K562 (cell line): Measurements from ENCODE around the gene HSF2BP. TPM values are rescaled to one million over a fixed set of nuclear protein-coding genes. Genes with fewer than 3 reads are reported as not detected.

Experiments
- CBX2 ChIP-seq: fragments of 200-600 bp; sonication (generic); IDR thresholded peaks from one replicate; pipeline ENCODE4 v1.6.1; 2012; ENCODE audit warnings: mild to moderate bottlenecking, low read length, inconsistent platforms; ENCODE audit not compliant: insufficient read depth, poor library complexity, severe bottlenecking
- DEAF1 ChIP-seq: fragments of 450-650 bp; formaldehyde crosslinking; IDR thresholded peaks from 2 replicates; pipeline ENCODE4 v1.4.0; 2020; ENCODE audit warnings: mild to moderate bottlenecking, moderate library complexity
- EP400 ChIP-seq: fragments of 450-650 bp; IDR thresholded peaks from 2 replicates; pipeline ENCODE4 v1.6.1; 2017; ENCODE audit warnings: antibody characterized with exemption, mild to moderate bottlenecking, moderate library complexity
- HNRNPUL1 ChIP-seq: fragments of 200-400 bp; formaldehyde crosslinking; IDR thresholded peaks from 2 replicates; pipeline ENCODE4 v1.6.1; 2017; ENCODE audit warnings: low read length
- KLF13 ChIP-seq: fragments of 450-650 bp; IDR thresholded peaks from 2 replicates; pipeline ENCODE4 v1.6.1; 2016; ENCODE audit warnings: missing genetic modification characterization, low read depth, mild to moderate bottlenecking, missing compliant biosample characterization, moderate library complexity, borderline replicate concordance
- KLF6 ChIP-seq: fragments of 250-450 bp; sonication (Bioruptor Pico); IDR thresholded peaks from 2 replicates; pipeline ENCODE4 v1.4.0; 2020; ENCODE audit warnings: mild to moderate bottlenecking, moderate library complexity, borderline replicate concordance
- MTA1 ChIP-seq: fragments of 450-650 bp; IDR thresholded peaks from 2 replicates; pipeline ENCODE4 v1.6.1; 2017; ENCODE audit warnings: borderline replicate concordance
- MYC ChIP-seq, 2 experiments: fragments of 250-450 bp in 1 of 2; sonication (Bioruptor Pico) in 1 of 2; IDR thresholded peaks; 2 replicates each; pipeline versions ENCODE4 v1.5.1 to v1.6.1; 2012 to 2021; ENCODE audit warnings: low read depth in 2 of 2, borderline replicate concordance in 1 of 2, improper control_type of control experiment in 1 of 2, low read length in 1 of 2, mild to moderate bottlenecking in 1 of 2, moderate library complexity in 1 of 2
- RFX5 ChIP-seq: IDR thresholded peaks from 2 replicates; pipeline ENCODE4 v1.6.1; 2011; ENCODE audit warnings: low read depth, mild to moderate bottlenecking, improper control_type of control experiment, low read length
- ZNF212 ChIP-seq: fragments of 450-650 bp; formaldehyde crosslinking; IDR thresholded peaks from 2 replicates; pipeline ENCODE4 v1.4.0; 2020; ENCODE audit warnings: mild to moderate bottlenecking
- ZNF239 ChIP-seq: fragments of 250-450 bp; sonication (Bioruptor Pico); IDR thresholded peaks from 2 replicates; pipeline ENCODE4 v1.4.0; 2020; ENCODE audit warnings: mild to moderate bottlenecking
- ZNF764 ChIP-seq: fragments of 250-450 bp; sonication (Bioruptor Pico); IDR thresholded peaks from 2 replicates; pipeline ENCODE4 v1.4.0; 2020; ENCODE audit warnings: low read depth, mild to moderate bottlenecking, moderate library complexity
- polyA plus RNA-seq, 8 experiments: library from polyadenylated mRNA; depleted of rRNA in 4 of 8; stranded (reverse) in 5 of 8; unstranded in 3 of 8; fragments of >200 nt; fragmentation: Nextera tagmentation in 2 of 8; fragmentation: Illumina TruSeq in 1 of 8; extraction: Ambion mirVana in 2 of 8; extraction: Trizol in 1 of 8; gene quantifications; 2 replicates each; pipeline versions ENCODE4 v1.2.1 to v1.2.3, GENCODE V29; 2011 to 2014; ENCODE audit warnings: inconsistent platforms in 1 of 8, missing spikeins in 1 of 8
- total RNA-seq, 7 experiments: library from RNA; depleted of rRNA in 6 of 7; stranded (reverse); fragments of >200 nt in 6 of 7; fragmentation: Illumina TruSeq in 2 of 7; extraction: Trizol in 2 of 7; gene quantifications; 2 replicates each; pipeline versions ENCODE4 v1.2.1 to v1.2.3, GENCODE V29; 2011 to 2021; ENCODE audit warnings: low replicate concordance in 1 of 7
- TF ChIP-seq, protein P1 (sequence below): fragments of 450-650 bp; formaldehyde crosslinking; IDR thresholded peaks from 2 replicates; pipeline ENCODE4 v1.4.0; 2022; ENCODE audit warnings: missing genetic modification characterization
- TF ChIP-seq, protein P2 (sequence below): fragments of 450-650 bp; IDR thresholded peaks from 2 replicates; pipeline ENCODE4 v1.6.1; 2018; ENCODE audit not compliant: partially characterized antibody
- TF ChIP-seq, protein P3 (sequence below): fragments of 250-450 bp; sonication (Bioruptor Pico); IDR thresholded peaks from 2 replicates; pipeline ENCODE4 v1.5.0; 2021

Gene HSF2BP
- total and polyA plus RNA-seq, 9 of the 15 experiments (the other 6 are each of a cell fraction or from before 2014, with no cell fraction given), result 0.04 to 0.57 (median 0.20) TPM; not detected in 2

DNA sequence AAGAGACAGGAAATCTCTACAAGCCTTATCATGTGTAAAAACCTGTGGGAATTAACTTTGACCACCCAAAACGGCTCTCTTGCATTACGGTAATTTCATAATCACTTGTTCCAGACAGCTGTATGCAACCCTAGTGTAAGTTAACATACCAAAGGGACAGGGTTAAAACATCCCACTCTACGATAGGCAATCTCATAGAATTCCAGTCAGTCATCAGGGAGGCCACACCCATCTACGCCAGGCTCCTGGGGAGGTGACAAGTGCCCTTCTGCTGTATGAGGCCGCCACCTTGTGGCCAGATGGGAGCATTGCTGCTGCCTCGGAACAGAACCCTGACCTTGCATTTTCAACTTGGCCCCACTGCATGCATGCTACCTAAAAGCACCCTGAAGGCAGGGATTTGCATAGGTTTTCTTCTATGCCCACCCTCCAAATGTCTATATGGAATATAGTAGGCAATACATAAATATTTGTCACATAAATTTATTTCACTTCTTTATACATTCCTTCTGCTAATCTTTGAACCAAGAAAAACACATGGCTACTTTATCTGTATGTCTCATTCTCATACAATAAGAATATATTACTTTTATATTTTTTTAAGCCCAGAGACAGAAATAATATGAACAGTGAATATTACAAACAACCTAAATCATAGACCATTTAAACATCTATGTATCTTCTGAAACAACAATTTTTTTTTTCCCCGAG is 12.6 kb downstream of the HSF2BP start (continued):
- TF ChIP-seq, protein P1, sequence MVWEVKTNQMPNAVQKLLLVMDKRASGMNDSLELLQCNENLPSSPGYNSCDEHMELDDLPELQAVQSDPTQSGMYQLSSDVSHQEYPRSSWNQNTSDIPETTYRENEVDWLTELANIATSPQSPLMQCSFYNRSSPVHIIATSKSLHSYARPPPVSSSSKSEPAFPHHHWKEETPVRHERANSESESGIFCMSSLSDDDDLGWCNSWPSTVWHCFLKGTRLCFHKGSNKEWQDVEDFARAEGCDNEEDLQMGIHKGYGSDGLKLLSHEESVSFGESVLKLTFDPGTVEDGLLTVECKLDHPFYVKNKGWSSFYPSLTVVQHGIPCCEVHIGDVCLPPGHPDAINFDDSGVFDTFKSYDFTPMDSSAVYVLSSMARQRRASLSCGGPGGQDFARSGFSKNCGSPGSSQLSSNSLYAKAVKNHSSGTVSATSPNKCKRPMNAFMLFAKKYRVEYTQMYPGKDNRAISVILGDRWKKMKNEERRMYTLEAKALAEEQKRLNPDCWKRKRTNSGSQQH, result no peak
- TF ChIP-seq ZNF239 (no peak), HNRNPUL1 (no peak), CBX2 (no peak), ZNF764 (CRISPR knock-in tag) (no peak), ZNF212 (CRISPR knock-in tag) (no peak), RFX5 (no peak), KLF13 (tag) (0 out of 2 replicates have a peak, but pooled peaks have one; percentile 38), KLF6 (no peak), MYC (IDR thresholded peaks at IDR 0.05; ENCODE audit: low read depth, low read length) (peak; percentile 67), MYC (CRISPR knock-in tag; IDR thresholded peaks at IDR 0.05; ENCODE audit: borderline replicate concordance, low read depth) (no peak), DEAF1 (peak; percentile 97), MTA1 (no peak), EP400 (0 out of 2 replicates have a peak, but pooled peaks have one; percentile 17)
- TF ChIP-seq, protein P2, sequence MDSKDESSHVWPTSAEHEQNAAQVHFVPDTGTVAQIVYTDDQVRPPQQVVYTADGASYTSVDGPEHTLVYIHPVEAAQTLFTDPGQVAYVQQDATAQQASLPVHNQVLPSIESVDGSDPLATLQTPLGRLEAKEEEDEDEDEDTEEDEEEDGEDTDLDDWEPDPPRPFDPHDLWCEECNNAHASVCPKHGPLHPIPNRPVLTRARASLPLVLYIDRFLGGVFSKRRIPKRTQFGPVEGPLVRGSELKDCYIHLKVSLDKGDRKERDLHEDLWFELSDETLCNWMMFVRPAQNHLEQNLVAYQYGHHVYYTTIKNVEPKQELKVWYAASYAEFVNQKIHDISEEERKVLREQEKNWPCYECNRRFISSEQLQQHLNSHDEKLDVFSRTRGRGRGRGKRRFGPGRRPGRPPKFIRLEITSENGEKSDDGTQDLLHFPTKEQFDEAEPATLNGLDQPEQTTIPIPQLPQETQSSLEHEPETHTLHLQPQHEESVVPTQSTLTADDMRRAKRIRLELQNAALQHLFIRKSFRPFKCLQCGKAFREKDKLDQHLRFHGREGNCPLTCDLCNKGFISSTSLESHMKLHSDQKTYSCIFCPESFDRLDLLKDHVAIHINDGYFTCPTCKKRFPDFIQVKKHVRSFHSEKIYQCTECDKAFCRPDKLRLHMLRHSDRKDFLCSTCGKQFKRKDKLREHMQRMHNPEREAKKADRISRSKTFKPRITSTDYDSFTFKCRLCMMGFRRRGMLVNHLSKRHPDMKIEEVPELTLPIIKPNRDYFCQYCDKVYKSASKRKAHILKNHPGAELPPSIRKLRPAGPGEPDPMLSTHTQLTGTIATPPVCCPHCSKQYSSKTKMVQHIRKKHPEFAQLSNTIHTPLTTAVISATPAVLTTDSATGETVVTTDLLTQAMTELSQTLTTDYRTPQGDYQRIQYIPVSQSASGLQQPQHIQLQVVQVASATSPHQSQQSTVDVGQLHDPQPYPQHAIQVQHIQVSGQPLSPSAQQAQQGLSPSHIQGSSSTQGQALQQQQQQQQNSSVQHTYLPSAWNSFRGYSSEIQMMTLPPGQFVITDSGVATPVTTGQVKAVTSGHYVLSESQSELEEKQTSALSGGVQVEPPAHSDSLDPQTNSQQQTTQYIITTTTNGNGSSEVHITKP, result no peak
- TF ChIP-seq, protein P3, sequence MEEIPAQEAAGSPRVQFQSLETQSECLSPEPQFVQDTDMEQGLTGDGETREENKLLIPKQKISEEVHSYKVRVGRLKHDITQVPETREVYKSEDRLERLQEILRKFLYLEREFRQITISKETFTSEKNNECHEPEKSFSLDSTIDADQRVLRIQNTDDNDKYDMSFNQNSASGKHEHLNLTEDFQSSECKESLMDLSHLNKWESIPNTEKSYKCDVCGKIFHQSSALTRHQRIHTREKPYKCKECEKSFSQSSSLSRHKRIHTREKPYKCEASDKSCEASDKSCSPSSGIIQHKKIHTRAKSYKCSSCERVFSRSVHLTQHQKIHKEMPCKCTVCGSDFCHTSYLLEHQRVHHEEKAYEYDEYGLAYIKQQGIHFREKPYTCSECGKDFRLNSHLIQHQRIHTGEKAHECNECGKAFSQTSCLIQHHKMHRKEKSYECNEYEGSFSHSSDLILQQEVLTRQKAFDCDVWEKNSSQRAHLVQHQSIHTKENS (CRISPR knock-in tag), result no peak
